HCT116 (cell line): ENCODE data around the gene WFDC1. TPM values are rescaled to one million over a fixed set of nuclear protein-coding genes. Genes with fewer than 3 reads are reported as not detected.

Experiments
- ATAC-seq: fragments of 200-7000 bp; cut with Tn5 transposase; 2 replicates; pipeline ENCODE4 v1.9.1; 2020; ENCODE audit warnings: mild to moderate bottlenecking, moderate library complexity
- BruUV-seq: library from RNA; stranded (reverse); fragments of 400-500 nt; replicated peaks from 2 replicates; lab custom pipeline; 2021; lab: Mats Ljungman, UMichigan
- CTCF ChIA-PET: fragments of 300-600 bp; sonication (Branson Sonifier 250); formaldehyde crosslinking; loops from one replicate; lab custom pipeline; 2021; ENCODE audit warnings: antibody characterized with exemption; lab: Charles Lee
- POLR2A ChIA-PET: fragments of 300-600, 350-600 bp; sonication (Branson Sonifier 250); formaldehyde crosslinking; loops from one replicate; lab custom pipeline; 2021; ENCODE audit warnings: antibody characterized with exemption; lab: Charles Lee
- RAD21 ChIA-PET, 2 experiments: fragments of 300-600 bp; sonication (Branson Sonifier 250); formaldehyde crosslinking; loops; one replicate each; lab custom pipeline; 2023; ENCODE audit warnings: low total read pairs in 2 of 2; ENCODE audit not compliant: uncharacterized antibody in 2 of 2, unreplicated experiment in 2 of 2, low non-redundant PET in 1 of 2; lab: Charles Lee
- DNase-seq: peaks from one replicate; pipeline ENCODE4 v3.0.0-alpha.2; 2010; ENCODE audit warnings: low read depth, low spot score
- H2AFZ ChIP-seq: fragments of 200-600 bp; shearing (Covaris generic), sonication (generic); 2 replicates; pipeline ENCODE4 v1.6.1; 2017; ENCODE audit warnings: low read depth, mixed run types, mixed read lengths, antibody characterized with exemption, low read length; ENCODE audit not compliant: poor library complexity, severe bottlenecking
- H3K27ac ChIP-seq: 2 replicates; pipeline ENCODE4 v1.5.1; 2012; ENCODE audit warnings: low read depth, low read length
- H3K27me3 ChIP-seq: fragments of 200-600 bp; sonication (generic); 2 replicates; pipeline ENCODE4 v1.6.1; 2016; ENCODE audit warnings: mixed run types, low read length, mixed read lengths; ENCODE audit not compliant: insufficient read depth
- H3K36me3 ChIP-seq, 2 experiments: fragments of 200-500 bp in 1 of 2; fragments of 200-600 bp in 1 of 2; sonication (Bioruptor generic) in 1 of 2; sonication (generic) in 1 of 2; 2 replicates each; pipeline versions ENCODE4 v1.5.1 to v1.6.1; 2014 to 2016; ENCODE audit warnings: low read length in 2 of 2, inconsistent platforms in 1 of 2, mixed read lengths in 1 of 2, mixed run types in 1 of 2; ENCODE audit not compliant: insufficient read depth in 2 of 2, control insufficient read depth in 1 of 2
- H3K4me1 ChIP-seq, 2 experiments: fragments of 200-600 bp in 1 of 2; sonication (generic) in 1 of 2; 2 replicates each; pipeline versions ENCODE4 v1.5.1 to v1.6.1; 2012 to 2017; ENCODE audit warnings: low read length in 2 of 2, inconsistent platforms in 1 of 2, mild to moderate bottlenecking in 1 of 2, mixed read lengths in 1 of 2, mixed run types in 1 of 2, moderate library complexity in 1 of 2; ENCODE audit not compliant: insufficient read depth in 2 of 2, control insufficient read depth in 1 of 2
- H3K4me2 ChIP-seq: fragments of 200-600 bp; sonication (generic); 2 replicates; pipeline ENCODE4 v1.6.1; 2017; ENCODE audit warnings: mixed run types, low read length, mixed read lengths
- H3K4me3 ChIP-seq, 2 experiments: fragments of 200-600 bp in 1 of 2; sonication (generic) in 1 of 2; replicated peaks in 1 of 2; 2 replicates each; pipeline ENCODE4 v1.5.1; 2011 to 2016; ENCODE audit warnings: low read length in 2 of 2, control low read depth in 1 of 2, low read depth in 1 of 2, mild to moderate bottlenecking in 1 of 2, mixed read lengths in 1 of 2, mixed run types in 1 of 2
- H3K79me2 ChIP-seq: fragments of 200-600 bp; sonication (generic); 2 replicates; pipeline ENCODE4 v1.6.1; 2017; ENCODE audit warnings: mild to moderate bottlenecking, mixed run types, low read length, moderate library complexity, mixed read lengths; ENCODE audit not compliant: insufficient read depth
- H3K9ac ChIP-seq: fragments of 200-600 bp; sonication (generic); 2 replicates; pipeline ENCODE4 v1.6.1; 2016; ENCODE audit warnings: low read length, mixed read lengths
- H3K9me2 ChIP-seq: fragments of 200-600 bp; sonication (generic), shearing (Covaris generic); 2 replicates; pipeline ENCODE4 v1.6.1; 2017; ENCODE audit warnings: mixed run types, mild to moderate bottlenecking, moderate library complexity; ENCODE audit not compliant: insufficient read depth
- H3K9me3 ChIP-seq, 2 experiments: fragments of 200-500 bp in 1 of 2; fragments of 200-600 bp in 1 of 2; sonication (Bioruptor generic) in 1 of 2; sonication (generic) in 1 of 2; 2 replicates each; pipeline ENCODE4 v1.6.1; 2014 to 2017; ENCODE audit warnings: low read length in 2 of 2, mixed read lengths in 2 of 2, inconsistent platforms in 1 of 2, low read depth in 1 of 2, mild to moderate bottlenecking in 1 of 2, mixed run types in 1 of 2, moderate library complexity in 1 of 2; ENCODE audit not compliant: control insufficient read depth in 1 of 2, insufficient read depth in 1 of 2
- H4K20me1 ChIP-seq: fragments of 200-600 bp; sonication (generic), shearing (Covaris generic); 2 replicates; pipeline ENCODE4 v1.6.1; 2017; ENCODE audit warnings: mixed run types, mild to moderate bottlenecking, moderate library complexity; ENCODE audit not compliant: insufficient read depth
- FOSL1 ChIP-seq: IDR thresholded peaks from 2 replicates; pipeline ENCODE4 v1.6.1; 2012; ENCODE audit warnings: low read depth
- MAX ChIP-seq: IDR thresholded peaks from 2 replicates; pipeline ENCODE4 v1.6.1; 2012
- POLR2A ChIP-seq: IDR thresholded peaks from 2 replicates; pipeline ENCODE4 v1.7.0; 2011; ENCODE audit warnings: borderline replicate concordance; ENCODE audit not compliant: insufficient read depth, insufficient read length; ENCODE audit errors: extremely low read depth
- RAD21 ChIP-seq: IDR thresholded peaks from 2 replicates; pipeline ENCODE4 v1.6.1; 2012; ENCODE audit warnings: low read depth, mild to moderate bottlenecking
- SRF ChIP-seq: IDR thresholded peaks from 2 replicates; pipeline ENCODE4 v1.6.1; 2012; ENCODE audit warnings: low read depth
- TCF7L2 ChIP-seq: IDR thresholded peaks from 2 replicates; pipeline ENCODE4 v1.7.0; 2011; ENCODE audit warnings: borderline replicate concordance, inconsistent platforms; ENCODE audit not compliant: insufficient read depth, insufficient read length; ENCODE audit errors: extremely low read depth
- intact Hi-C: fragments of 100-400 bp; cut with micrococcal nuclease; formaldehyde crosslinking; loops from 2 replicates; pipeline ENCODE4 v1.10.0; 2022
- total RNA-seq: library from RNA; stranded (reverse); gene quantifications from one replicate; pipeline ENCODE4 v1.2.1, GENCODE V29; 2021; ENCODE audit not compliant: unreplicated experiment
- TF ChIP-seq, protein P1 (sequence below): IDR thresholded peaks from 2 replicates; pipeline ENCODE4 v1.6.1; 2012

The WFDC1 gene
- total RNA-seq, 1 experiment from 2014 or later, result 0.42 TPM

DNA sequence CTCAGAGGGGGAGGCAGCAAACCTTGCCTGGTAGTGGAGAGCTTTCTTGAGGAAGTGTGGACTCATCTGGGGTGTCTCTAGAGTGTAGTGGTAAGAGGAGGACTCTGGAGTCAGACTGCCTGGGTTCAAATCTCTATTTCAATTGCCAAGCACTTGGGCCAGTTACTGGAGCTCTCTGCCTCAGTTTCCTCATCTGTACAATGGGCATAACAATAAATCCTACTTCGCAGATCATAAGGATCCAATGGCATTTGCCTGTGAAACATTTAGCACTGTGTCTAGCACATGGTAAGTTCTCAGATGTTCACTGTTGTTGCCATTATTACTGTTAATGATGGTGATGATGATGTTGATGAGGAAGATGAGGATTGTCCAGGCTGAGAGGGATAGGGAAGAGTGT, 23.6 kb upstream of the WFDC1 start:
- ATAC-seq (no peak), DNase-seq (no peak)
- TF ChIP-seq FOSL1 (no peak), POLR2A (no peak)
- TF ChIP-seq, protein P1, sequence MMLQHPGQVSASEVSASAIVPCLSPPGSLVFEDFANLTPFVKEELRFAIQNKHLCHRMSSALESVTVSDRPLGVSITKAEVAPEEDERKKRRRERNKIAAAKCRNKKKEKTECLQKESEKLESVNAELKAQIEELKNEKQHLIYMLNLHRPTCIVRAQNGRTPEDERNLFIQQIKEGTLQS, result no peak
- BruUV-seq, result no TSS peak
- no peak overlapping the region for H3K4me3 ChIP-seq
- H3K27me3 ChIP-seq, result peaks cover 9% of the 10 kb centered on the region; the same call in 1 of the 2 replicates
- no peak overlapping the region for H2AFZ ChIP-seq
- H3K4me2 ChIP-seq, result no peak overlapping the region
- H3K9me2 ChIP-seq, result peaks cover 4% of the 10 kb centered on the region; the same call in 1 of the 2 replicates
- peaks cover 0 to 5% of the 10 kb centered on the region in 2 experiments; a peak in 2 of 4 replicates for H3K4me1 ChIP-seq
- no peaks in the 10 kb centered on the region for H3K9me3 ChIP-seq
- ChIA-PET POLR2A (no interaction called here), RAD21 (no interaction called here), CTCF (no interaction called here)
- no peaks in the 10 kb centered on the region for H4K20me1 ChIP-seq
- intact Hi-C loops, result no loop called here
- H3K9ac ChIP-seq, result no peak overlapping the region
- no peak overlapping the region for H3K27ac ChIP-seq
- H3K36me3 ChIP-seq, result no peaks in the 10 kb centered on the region
- no peaks in the 10 kb centered on the region for H3K79me2 ChIP-seq

DNA sequence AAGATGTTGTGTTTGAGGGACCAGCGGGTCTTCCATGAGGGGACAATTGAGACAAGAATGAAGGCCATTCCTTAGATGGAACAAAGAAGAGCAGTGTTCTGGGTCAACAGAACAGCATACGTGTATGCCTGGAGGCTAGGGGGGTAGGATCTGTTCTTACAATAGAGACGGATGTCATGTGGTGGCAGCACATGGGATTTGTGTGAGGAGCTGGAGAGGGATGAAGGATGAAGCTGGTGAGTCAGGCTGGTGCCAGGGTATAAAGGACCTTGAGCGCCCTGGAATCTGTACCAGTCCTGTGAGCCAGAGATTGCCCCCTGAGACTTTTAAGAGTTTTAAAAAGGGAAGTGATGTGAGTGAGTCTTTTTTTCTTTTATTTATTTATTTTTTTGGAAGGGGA, 22.8 kb upstream of the WFDC1 start:
- peaks cover 9% of the 10 kb centered on the region; the same call in 1 of the 2 replicates for H3K27me3 ChIP-seq
- ChIA-PET POLR2A (no interaction called here), RAD21 (no interaction called here), CTCF (interaction anchor here (0.8 kb wide), 1 partner anchor 33 kb away, joined by 3 read pairs; no protein-coding TSS in a partner anchor)
- no TSS peak for BruUV-seq
- H4K20me1 ChIP-seq, result no peaks in the 10 kb centered on the region
- no peak overlapping the region for H3K4me3 ChIP-seq
- peaks cover 4% of the 10 kb centered on the region; the same call in 1 of the 2 replicates for H3K9me2 ChIP-seq
- no peaks in the 10 kb centered on the region for H3K79me2 ChIP-seq
- H2AFZ ChIP-seq, result no peak overlapping the region
- TF ChIP-seq SRF (no peak), MAX (no peak), RAD21 (no peak), TCF7L2 (no peak)
- DNase-seq (no peak), ATAC-seq (no peak)
- no peaks in the 10 kb centered on the region for H3K9me3 ChIP-seq
- no peaks in the 10 kb centered on the region for H3K36me3 ChIP-seq
- H3K4me1 ChIP-seq, result peaks cover 0 to under 1% of the 10 kb centered on the region in 2 experiments; a peak in 1 of 4 replicates
- H3K4me2 ChIP-seq, result no peak overlapping the region
- intact Hi-C loops, result no loop called here
- H3K27ac ChIP-seq, result no peak overlapping the region
- H3K9ac ChIP-seq, result no peak overlapping the region
